ENCODE results near the gene CLEC16A. TPM values are rescaled to one million over a fixed set of nuclear protein-coding genes. Genes with fewer than 3 reads are reported as not detected.

CLEC16A gene
- total and polyA plus RNA-seq, 2 donors (not counting 1 experiment from before 2014, with no cell fraction given), result 21.9 to 79.5 TPM

- TF ChIP-seq EZH2 (IDR thresholded peaks at IDR 0.05; ENCODE audit: borderline replicate concordance, insufficient read depth, low read depth, low read length, poor library complexity, severe bottlenecking), result no peak
- TF ChIP-seq CTCF (IDR thresholded peaks at IDR 0.05), result no peak
- Mint-ChIP-seq H3K27me3 (no peaks in the 10 kb centered on the region), H3K27ac (no peak overlapping the region), H3K4me1 (no peaks in the 10 kb centered on the region), H3K4me3 (no peak overlapping the region), H3K9me3 (ENCODE audit: insufficient read depth) (no peaks in the 10 kb centered on the region)
- Histone ChIP-seq H3K4me1 (ENCODE audit: control insufficient read depth in 2 of 2, insufficient read depth in 2 of 2, low read length in 2 of 2) (no peaks in the 10 kb centered on the region), H3K36me3 (replicated peaks in 1 of 2; ENCODE audit: control extremely low read depth in 1 of 2, control insufficient read depth in 1 of 2, extremely low read depth in 1 of 2, insufficient read depth in 2 of 2, low read length in 1 of 2) (peaks cover 0 to 72% of the 10 kb centered on the region in 2 experiments), H3K27ac (ENCODE audit: low read length in 2 of 2) (no peak overlapping the region), H3K27me3 (replicated peaks in 1 of 4; ENCODE audit: control extremely low read depth in 1 of 4, control insufficient read depth in 3 of 4, insufficient read depth in 4 of 4, low read length in 3 of 4) (no peaks in the 10 kb centered on the region), H2AFZ (ENCODE audit: insufficient read depth, low read depth, low read length, poor library complexity, severe bottlenecking) (no peak overlapping the region), H3K9ac (ENCODE audit: low read length) (no peak overlapping the region), H3K79me2 (ENCODE audit: control insufficient read depth, insufficient read depth, low read length) (no peaks in the 10 kb centered on the region), H3K9me3 (ENCODE audit: control extremely low read depth in 1 of 3, control insufficient read depth in 2 of 3, insufficient read depth in 1 of 3, low read length in 2 of 3) (no peaks in the 10 kb centered on the region), H3K4me3 (ENCODE audit: control extremely low read depth in 1 of 5, extremely low read depth in 1 of 5, insufficient read depth in 1 of 5, low read depth in 2 of 5, low read length in 4 of 5) (no peak overlapping the region), H4K20me1 (ENCODE audit: control insufficient read depth, insufficient read depth, low read length, poor library complexity, severe bottlenecking) (no peaks in the 10 kb centered on the region), H3K4me2 (replicated peaks; ENCODE audit: low read depth, low read length, poor library complexity, severe bottlenecking) (no peak overlapping the region)
- DNase-seq (no peak), ATAC-seq (ENCODE audit: low read depth) (no peak)
- ChIA-PET CTCF (no interaction called here), POLR2A (no interaction called here)
- intact Hi-C loops (cut with micrococcal nuclease), result no loop called here
- 99% methylated on average over 7 of the region's 11 CpGs for WGBS (ENCODE audit: insufficient coverage)
Observed at GRCh38 chr16:11123666-11124065, 179.3 kb downstream of the CLEC16A start.

GRCh38 chr16:11125936-11126335, 181.6 kb downstream of the CLEC16A start:
- CTCF ChIA-PET, result no interaction called here
- intact Hi-C loops (cut with micrococcal nuclease), result no loop called here
- H3K27me3 ChIP-seq (replicated peaks in 1 of 4; ENCODE audit: control extremely low read depth in 1 of 4, control insufficient read depth in 3 of 4, insufficient read depth in 4 of 4, low read length in 3 of 4), result no peaks in the 10 kb centered on the region
- DNase-seq (no peak), ATAC-seq (ENCODE audit: low read depth) (no peak)
- no peak overlapping the region for H3K27ac ChIP-seq (ENCODE audit: low read length in 2 of 2)
- no peak overlapping the region for H3K9ac ChIP-seq (ENCODE audit: low read length)
- peaks cover 0 to 73% of the 10 kb centered on the region in 2 experiments for H3K36me3 ChIP-seq (replicated peaks in 1 of 2; ENCODE audit: control extremely low read depth in 1 of 2, control insufficient read depth in 1 of 2, extremely low read depth in 1 of 2, insufficient read depth in 2 of 2, low read length in 1 of 2)
- H3K79me2 ChIP-seq (ENCODE audit: control insufficient read depth, insufficient read depth, low read length), result no peaks in the 10 kb centered on the region
- WGBS (ENCODE audit: insufficient coverage), result 97% methylated on average over 16 of the region's 17 CpGs
- Mint-ChIP-seq H3K4me3 (no peak overlapping the region), H3K9me3 (ENCODE audit: insufficient read depth) (no peaks in the 10 kb centered on the region), H3K4me1 (peaks cover 2% of the 10 kb centered on the region), H3K27ac (no peak overlapping the region), H3K27me3 (no peaks in the 10 kb centered on the region)
- H3K9me3 ChIP-seq (ENCODE audit: control extremely low read depth in 1 of 3, control insufficient read depth in 2 of 3, insufficient read depth in 1 of 3, low read length in 2 of 3), result no peaks in the 10 kb centered on the region
- H3K4me2 ChIP-seq (replicated peaks; ENCODE audit: low read depth, low read length, poor library complexity, severe bottlenecking), result no peak overlapping the region
- no peaks in the 10 kb centered on the region for H3K4me1 ChIP-seq (ENCODE audit: control insufficient read depth in 2 of 2, insufficient read depth in 2 of 2, low read length in 2 of 2)
- TF ChIP-seq EZH2 (IDR thresholded peaks at IDR 0.05; ENCODE audit: borderline replicate concordance, insufficient read depth, low read depth, low read length, poor library complexity, severe bottlenecking) (no peak), CTCF (IDR thresholded peaks at IDR 0.05) (no peak)
- peaks cover 9% of the 10 kb centered on the region for H4K20me1 ChIP-seq (ENCODE audit: control insufficient read depth, insufficient read depth, low read length, poor library complexity, severe bottlenecking)
- no peak overlapping the region for H3K4me3 ChIP-seq (ENCODE audit: control extremely low read depth in 1 of 5, extremely low read depth in 1 of 5, insufficient read depth in 1 of 5, low read depth in 2 of 5, low read length in 4 of 5)
- H2AFZ ChIP-seq (ENCODE audit: insufficient read depth, low read depth, low read length, poor library complexity, severe bottlenecking), result no peak overlapping the region
- POLR2A ChIA-PET, result no interaction called here
